CD4-positive, alpha-beta T cell treated with Interleukin-6 at 100 ng/mL for 8 hours (primary cell): Measurements from ENCODE around the gene SLC25A22.

ENCODE experiments used
- DNase-seq: peaks from one replicate; pipeline ENCODE4 v3.0.0-alpha.2; 2020; ENCODE audit warnings: mixed read lengths, low spot score

Gene SLC25A22

GRCh38 chr11:803467-803742 is 5.3 kb upstream of the SLC25A22 start:
- no peak for DNase-seq

GRCh38 chr11:802693-803466 is 4.8 kb upstream of the SLC25A22 start:
- no peak for DNase-seq

- no peak for DNase-seq
Observed at GRCh38 chr11:802018-802617, 4.0 kb upstream of the SLC25A22 start.

GRCh38 chr11:801097-801780 is 3.2 kb upstream of the SLC25A22 start:
- DNase-seq: no peak

GRCh38 chr11:800473-800872 is 2.4 kb upstream of the SLC25A22 start:
- DNase-seq: no peak

GRCh38 chr11:799641-800316 is 1.7 kb upstream of the SLC25A22 start:
- no peak for DNase-seq

- peak; percentile 60 for DNase-seq
Observed at GRCh38 chr11:797296-798092, 587 bp downstream of the SLC25A22 start.

GRCh38 chr11:796565-797295 is 1.4 kb downstream of the SLC25A22 start:
- DNase-seq: no peak

GRCh38 chr11:795634-796564 is 2.2 kb downstream of the SLC25A22 start:
- DNase-seq: peak; percentile 85

- no peak for DNase-seq
Observed at GRCh38 chr11:794766-795633, 3.1 kb downstream of the SLC25A22 start.

- DNase-seq: no peak
Observed at GRCh38 chr11:794013-794765, 3.9 kb downstream of the SLC25A22 start.

GRCh38 chr11:793556-793955 is 4.5 kb downstream of the SLC25A22 start:
- DNase-seq: no peak

- no peak for DNase-seq
Observed at GRCh38 chr11:792873-793272, 5.2 kb downstream of the SLC25A22 start.

- no peak for DNase-seq
Observed at GRCh38 chr11:792535-792821, 5.6 kb downstream of the SLC25A22 start.

GRCh38 chr11:791658-792534 is 6.2 kb downstream of the SLC25A22 start:
- no peak for DNase-seq

GRCh38 chr11:790721-791564 is 7.1 kb downstream of the SLC25A22 start:
- no peak for DNase-seq

- DNase-seq: no peak
Observed at GRCh38 chr11:789943-790342, 8.1 kb downstream of the SLC25A22 start, which contains the start of gene CEND1. Gene CEND1, minus strand, starts transcription at chr11:790090. Its CDS starts 1,514 bp downstream, at chr11:788576.
